ENCODE measurements around the gene CHCHD6.
"Not testable (repeated sequence)": the region's sequence is repeated elsewhere in the genome, so short reads cannot be mapped to it uniquely, and the experiment has no call there.

The CHCHD6 gene

DNA sequence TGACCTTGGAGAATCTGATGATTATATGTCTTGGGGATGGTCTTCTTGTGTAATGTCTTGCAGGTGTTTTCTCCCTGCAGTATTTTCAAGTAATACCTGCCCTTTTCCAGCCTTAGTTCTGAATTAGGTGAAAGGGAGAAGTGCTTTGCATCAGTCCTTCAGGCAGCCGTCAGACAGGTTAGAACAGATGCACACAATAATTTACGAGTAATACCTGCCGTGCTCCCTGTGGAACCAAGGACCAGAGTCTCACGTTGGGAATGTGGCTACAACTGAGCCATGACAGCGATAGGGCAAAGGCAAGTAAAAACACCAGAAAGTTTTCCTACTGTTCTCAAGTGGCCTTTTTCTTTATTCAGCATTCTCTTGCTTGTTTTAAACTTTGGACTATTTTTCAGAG is 69.1 kb downstream of the CHCHD6 start:
- FAIRE-seq = no peak

DNA sequence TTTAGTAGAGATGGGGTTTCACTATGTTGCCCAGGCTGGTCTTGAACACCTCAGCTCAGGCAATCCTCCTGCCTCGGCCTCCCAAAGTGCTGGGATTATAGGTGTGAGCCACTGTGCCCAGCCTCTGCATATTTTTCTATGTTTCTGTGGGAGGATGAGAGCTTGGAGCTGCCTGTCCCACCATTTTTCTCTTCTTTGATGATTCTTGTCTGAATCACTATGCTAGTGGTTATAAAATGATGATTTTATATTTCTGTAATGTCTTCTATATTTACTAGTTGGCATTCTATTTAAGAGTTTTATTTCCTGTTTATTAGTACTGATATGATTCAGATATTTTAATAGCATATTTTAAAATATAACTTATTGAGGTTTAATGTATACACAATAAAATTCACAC is 69.7 kb downstream of the CHCHD6 start:
- FAIRE-seq = no peak

DNA sequence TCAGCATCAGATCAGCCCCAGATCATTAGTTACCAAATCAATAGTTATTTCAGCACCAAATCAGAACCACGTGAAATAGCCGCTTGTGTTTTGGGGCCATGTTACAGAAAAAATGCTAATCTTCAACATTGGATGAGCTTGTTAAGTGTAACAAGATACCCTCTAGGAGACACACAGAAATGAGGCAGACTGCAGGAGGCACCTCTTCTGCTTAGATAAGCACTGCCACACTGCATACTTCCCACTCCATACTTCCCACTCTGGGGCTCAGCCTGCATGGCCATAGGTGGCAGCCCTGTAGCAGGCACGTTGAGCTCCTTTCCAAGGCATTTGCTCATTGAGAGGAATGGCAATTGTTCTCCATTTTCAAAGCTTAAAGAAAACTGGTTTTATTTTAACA is 73.3 kb downstream of the CHCHD6 start:
- no peak for FAIRE-seq

DNA sequence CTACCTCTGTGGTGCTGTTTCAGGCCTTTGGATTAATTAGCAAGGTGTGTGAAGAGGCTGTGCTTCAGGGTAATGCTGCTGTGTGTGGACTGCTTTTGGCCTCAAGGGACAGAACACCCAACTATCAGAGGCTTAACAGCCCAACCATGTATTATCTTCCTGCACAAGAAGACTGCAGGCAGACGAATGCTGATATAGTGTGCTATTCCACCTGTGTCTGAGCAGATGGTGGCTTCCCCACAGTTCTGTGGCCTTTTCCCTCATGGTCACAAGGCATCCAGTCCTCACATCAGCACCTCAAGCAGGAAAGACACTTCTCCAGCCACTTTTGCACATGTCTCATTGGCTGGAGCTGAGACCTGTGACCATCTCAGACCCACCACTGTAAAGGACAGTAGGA is 76.6 kb downstream of the CHCHD6 start:
- no peak for FAIRE-seq

DNA sequence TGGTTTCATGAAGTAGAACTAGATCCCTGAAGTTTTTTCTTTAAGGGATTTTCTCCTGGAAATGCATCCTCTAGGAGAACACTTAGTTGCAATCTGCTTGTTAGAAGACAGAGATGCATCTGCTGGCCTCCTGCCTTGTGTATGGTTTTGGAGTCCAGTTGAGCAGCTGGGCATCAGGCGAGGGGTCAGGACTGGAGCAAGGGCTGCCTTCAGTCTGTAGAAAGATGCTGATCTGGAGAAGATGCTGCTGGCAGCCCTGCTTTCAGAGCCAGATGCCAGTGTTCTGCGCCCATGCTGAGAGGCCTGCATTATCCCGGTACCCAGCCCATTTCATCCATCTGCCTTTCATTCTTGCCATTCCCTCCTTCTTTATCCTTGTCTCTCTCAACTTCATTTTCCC is 77.4 kb downstream of the CHCHD6 start:
- FAIRE-seq = no peak

DNA sequence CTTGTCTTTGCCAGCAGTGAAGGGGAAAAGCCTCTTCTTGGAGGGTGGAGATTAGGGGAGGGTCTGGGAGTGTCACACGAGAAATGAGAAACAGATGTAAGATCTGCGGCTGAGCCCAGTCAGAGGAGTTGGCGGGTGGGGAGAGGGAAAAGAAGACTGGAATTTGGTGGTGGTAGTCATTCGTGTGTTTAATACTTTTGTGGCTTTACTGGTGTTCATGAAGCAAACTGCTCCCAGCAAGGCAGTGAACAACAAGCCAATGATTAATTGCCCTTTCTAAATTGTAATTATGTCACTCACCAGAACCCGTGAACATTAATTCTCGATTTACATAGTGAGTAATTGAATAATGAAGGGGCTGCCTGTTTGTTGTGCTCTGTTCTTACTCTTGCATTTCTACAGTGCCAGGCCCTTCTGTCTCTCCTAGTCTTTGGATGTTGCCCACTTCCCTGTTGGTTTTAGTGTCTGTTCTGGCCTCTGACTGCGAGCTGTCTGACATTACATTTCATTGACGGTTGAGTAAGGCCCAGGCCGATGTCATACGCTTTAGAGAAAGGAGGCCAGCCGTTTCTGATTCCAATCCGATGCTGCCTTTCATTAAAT is 78.0 kb downstream of the CHCHD6 start:
- FAIRE-seq = no peak

DNA sequence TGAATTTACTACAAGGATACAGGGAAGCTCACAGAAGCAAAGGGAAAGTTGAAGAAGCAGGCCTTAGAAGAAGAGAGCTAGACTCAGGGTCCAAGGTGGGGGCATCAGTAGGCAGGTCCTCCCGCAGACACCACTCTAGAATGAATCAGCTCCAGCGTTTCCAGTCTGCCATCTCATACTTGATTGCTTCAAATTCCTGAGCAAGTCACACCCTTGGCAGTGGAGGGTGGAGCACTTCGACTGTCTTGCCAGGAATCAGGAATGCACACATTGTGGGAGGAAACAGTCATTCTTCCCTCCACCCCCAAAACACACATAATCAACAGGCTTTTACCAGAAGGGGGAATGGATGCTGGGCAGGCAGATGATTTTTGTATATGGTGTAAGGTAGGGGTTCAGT is 78.5 kb downstream of the CHCHD6 start:
- no peak for FAIRE-seq

DNA sequence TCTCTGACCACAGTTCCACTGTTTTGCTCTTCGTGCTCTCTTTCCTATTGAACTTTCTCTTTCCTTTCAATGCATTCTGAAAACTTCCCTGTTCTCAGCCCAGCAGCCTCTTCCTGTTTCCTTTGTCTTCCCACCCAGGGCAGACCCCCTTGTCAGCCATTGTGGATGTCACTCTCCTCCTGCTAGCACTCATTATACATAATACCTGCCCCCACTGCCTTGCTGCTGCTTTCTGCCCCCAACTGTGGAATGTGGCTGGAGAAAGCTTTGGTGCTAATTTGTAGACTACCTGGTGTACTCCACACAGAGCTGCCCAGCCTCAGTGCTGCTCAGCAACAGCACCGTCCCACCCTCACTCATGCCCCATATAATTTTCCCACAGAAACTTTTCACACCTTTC is 80.2 kb downstream of the CHCHD6 start:
- FAIRE-seq = no peak

DNA sequence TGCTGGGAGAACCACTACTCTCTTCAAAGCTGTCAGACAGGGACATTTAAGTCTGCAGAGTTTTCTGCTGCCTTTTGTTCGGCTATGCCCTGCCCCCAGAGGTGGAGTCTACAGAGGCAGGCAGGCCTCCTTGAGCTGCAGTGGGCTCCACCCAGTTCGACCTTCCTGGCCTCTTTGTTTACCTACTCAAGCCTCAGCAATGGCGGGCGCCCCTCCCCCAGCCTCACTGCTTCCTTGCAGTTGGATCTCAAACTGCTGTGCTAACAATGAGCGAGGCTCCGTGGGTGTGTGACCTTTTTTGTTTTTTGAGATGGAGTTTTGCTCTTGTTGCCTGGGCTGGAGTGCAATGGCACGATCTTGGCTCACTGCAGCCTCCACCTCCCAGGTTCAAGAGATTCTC is 87.3 kb downstream of the CHCHD6 start:
- not testable (repeated sequence) for FAIRE-seq

DNA sequence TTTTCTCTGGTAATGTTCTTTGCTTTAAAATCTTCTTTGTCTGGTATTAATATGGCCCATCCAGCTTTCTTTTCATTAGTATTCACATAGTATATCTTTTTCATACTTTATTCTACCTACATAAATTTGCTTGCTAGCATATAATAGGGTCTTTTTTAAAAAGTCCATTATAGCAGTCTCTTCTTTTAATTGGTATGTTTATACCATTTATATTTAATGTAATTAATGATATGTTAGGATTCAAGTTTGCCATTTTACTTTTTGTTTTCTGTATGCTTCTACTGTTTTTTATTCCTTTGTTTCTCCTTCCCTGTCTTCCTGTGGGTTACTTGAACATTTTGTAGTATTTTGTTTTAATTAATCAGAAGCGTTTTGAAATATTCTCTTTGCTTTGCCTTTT is 89.0 kb downstream of the CHCHD6 start:
- peak; percentile 5 for FAIRE-seq

DNA sequence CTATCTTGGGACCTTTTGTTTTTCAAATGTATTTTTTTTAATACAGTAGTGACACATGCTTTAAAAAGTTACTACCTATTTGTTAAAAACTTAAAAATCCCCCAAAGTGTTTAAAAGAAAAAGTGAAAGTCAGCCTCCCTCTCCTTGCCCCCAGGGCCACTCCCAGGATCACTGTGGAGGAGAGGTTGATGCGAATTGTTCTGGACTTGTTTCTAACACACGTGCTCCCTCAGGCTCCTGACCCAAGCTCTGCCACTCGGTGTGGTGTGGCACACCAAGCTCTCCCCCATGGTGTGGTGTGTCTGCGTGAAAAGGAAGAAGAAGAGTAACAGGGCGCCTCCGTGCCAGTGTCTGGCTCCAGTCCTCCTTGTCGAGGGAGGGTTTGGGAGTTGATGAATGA is 93.5 kb downstream of the CHCHD6 start:
- no peak for FAIRE-seq

DNA sequence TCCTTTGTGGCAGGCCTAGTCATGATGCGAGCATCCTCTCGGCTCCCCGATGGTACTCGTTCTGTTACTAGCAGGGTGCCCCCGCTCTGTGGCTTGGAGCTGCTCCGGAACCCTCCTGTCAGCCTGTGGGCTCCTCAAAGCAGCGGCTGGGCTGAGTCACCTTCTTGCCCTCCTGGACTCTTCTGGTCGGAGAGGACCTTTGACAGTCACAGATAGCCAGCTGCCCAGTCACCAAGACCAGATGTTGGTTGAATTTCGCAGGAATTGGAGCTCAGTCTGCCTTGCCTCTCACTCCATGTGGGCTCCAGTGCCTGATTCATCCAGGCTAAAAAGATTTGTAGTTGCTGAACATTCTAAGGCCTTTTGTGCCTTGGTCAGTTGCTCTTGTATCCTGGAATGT is 94.5 kb downstream of the CHCHD6 start:
- FAIRE-seq = no peak

DNA sequence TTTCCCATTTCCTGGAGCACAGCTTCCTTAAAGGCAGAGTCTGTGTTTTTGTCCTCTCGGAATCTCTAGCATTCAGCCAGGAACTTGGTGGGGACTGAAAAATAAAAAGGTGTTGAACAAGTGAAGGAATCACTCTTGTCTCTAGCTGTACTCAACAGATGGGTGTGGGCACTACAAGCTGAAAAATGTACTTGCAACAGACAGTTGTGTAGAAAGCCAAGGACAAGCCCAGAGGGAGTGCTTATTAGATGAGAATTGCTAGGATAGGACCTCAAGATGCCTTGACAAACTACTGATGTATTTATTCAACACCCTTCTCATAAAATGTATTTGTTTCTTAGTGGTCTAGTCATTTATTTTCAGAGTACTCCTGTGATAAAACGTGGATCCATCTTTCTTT is 95.1 kb downstream of the CHCHD6 start:
- no peak for FAIRE-seq

DNA sequence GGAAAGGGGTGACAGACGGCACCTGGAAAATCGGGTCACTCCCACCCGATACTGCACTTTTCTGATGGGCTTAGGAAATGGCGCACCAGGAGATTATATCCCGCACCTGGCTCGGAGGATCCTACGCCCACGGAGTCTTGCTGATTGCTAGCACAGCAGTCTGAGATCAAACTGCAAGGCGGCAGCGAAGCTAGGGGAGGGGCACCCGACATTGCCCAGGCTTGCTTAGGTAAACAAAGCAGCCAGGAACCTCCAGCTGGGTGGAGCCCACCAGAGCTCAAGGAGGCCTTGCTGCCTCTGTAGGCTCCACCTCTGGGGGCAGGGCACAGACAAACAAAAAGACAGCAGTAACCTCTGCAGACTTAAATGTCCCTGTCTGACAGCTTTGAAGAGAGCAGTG is 97.3 kb downstream of the CHCHD6 start:
- not testable (repeated sequence) for FAIRE-seq

DNA sequence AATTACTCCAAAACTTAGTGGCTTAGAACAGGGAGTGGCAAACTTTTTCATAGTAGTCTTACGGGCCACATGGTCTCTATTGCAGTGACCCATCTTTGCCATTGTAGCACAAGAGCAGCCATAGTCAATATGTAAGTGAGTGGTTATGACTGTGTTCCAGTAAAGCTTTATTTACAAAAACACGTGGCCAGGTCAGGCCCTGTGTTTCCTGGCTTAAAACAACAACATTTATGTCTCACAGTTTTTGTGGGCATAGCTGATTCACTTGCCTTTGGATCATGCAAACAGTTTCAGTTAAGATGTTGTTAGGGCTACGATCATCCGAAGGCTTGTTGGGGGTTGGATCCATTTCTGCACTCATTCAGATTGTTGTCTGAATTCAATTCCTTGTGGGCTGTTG is 103.8 kb downstream of the CHCHD6 start:
- no peak for FAIRE-seq

DNA sequence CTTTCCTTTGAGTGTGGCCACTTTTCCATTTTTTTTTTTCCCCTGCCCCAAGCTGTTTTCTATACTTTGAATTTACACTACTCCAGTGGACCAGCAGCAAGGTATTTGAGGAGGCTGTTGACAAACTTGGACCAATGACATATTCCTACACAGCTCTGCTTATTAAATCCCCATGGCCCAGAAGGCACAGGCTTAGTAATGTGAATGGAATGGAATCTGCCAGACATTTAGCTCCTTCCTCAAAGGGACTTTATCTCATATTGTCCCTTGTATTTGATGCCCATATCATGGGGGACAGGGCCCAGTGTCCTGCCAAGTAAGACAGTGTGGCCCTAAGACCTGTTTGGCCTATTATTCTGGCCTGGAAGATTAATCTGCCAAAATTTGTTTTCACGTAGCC is 107.5 kb downstream of the CHCHD6 start:
- FAIRE-seq = no peak

DNA sequence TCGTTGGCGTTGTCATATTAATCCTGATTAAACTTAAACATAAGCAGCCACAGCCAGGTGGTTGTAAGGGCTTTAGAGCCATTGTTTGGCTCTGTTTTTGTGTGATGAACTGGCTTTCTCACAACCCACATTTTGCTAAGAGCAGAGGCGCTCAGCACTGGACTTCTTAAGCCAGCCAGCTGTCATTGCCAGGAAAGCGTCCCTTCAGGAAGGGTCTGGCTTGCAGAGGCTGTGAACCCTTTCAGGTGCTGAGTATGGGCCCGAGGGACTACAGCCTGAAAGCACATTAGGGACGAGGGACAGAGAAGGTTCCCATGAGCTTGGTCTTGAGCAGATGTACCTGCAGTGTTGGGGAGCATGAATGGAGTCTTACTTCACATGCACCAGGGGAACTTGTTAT is 112.3 kb downstream of the CHCHD6 start:
- FAIRE-seq = no peak

DNA sequence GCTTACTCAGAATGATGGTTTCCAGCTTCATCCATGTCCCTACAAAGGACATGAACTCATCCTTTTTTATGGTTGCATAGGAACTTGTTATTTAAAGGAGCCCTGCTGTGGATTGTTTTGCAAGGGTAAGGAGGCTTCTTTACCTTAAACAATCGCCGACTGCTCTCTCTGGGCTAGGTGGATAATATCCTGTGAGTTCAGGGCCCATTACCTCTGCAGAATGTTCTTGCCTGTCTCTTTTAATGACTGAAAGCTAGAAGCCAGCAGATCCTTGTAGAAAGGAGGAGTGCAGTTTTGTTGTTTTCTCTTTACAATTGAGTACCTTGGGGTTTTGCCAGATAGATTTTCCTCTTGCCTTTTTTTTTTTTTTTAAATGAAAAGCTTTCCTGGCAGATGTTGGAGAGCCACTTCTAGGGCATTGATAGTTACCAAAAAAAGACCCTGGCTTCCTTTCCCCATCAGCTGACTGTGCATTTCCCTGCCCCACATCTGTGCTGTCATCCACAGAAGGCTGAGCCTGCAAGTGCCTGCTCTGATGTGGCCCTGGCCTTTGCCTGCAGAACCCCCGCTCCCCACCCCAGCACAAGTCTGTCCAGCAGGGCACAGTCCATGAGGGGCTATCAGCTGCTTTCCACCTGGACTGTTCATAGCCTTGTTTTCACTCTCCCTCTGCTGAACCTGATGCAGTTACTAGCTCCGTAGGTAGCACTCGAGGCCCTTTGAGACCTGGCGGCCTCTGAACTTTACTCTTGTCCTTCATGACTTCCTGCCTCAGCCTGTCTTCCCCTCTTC is 113.1 kb downstream of the CHCHD6 start:
- peak; percentile 79 for FAIRE-seq

DNA sequence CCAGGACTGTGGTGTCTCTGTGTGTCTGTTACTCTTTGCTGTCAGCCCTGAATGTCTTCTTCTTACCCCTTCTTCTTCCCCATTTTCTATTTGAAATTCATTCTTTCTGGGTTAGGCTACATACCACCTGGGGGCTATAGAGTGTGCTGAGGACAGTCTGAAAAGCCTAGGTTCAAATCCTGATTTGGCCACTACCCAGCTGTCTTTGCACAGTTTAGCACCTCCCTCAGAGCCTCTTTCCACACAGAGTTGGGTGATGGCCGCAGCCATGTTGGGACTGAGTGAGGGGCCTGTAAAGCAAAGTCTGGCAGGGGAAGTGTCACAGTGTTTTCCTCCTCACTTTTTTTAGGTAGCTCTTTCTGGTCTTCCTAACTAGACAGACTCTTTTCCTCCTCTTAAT is 113.7 kb downstream of the CHCHD6 start:
- no peak for FAIRE-seq

DNA sequence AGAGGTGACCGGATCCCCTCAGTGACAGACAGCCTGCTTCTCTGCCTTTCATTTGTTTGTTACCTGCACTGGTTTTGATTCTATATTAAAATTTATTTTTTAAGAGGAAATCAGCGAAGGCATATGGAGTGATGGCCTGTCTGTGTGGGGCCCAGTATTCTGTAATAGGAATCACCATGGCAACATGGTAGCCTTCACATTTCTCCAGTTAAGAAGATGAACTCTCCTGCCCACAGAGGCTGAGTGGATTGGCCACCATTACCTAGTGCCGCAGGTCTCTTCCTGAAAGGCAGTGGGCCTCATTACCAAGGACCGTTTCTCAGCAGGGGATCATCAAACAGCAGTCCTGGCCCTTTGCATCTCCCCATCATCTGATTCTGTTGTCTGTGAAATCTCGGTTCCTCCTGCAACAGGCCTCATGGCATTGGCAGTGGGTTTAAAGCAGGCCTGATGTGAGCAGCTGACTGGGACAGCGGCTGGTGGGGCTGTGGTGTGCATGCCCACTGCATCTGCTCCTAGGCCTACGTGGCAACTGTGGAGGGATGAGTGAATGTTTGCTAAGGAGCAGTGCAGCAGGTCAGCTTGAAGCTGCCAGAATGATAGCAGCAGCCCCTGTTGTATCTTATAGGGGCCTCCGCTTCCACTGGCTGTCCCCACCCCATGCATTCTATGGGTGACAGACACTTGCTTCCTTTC is 114.5 kb downstream of the CHCHD6 start:
- no peak for FAIRE-seq

DNA sequence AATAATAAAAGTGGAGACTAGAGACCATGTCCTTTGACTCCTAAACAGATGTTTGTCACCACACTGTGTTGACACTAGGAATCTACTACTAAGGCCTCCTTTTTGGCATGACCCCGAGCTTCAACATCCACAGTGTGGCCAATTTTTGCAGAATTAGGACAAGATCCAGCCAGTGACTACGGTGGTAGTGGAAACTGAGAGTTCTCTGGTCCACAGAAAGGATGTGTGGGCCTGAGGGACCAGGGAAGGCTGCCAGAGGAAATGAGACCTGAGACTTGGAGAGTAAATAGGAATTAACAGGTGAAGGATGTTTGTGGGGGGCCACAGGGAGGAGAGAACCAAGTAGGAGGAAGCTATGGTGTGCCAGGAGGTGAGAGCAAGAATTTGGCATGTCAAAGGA is 122.7 kb downstream of the CHCHD6 start:
- FAIRE-seq = no peak

DNA sequence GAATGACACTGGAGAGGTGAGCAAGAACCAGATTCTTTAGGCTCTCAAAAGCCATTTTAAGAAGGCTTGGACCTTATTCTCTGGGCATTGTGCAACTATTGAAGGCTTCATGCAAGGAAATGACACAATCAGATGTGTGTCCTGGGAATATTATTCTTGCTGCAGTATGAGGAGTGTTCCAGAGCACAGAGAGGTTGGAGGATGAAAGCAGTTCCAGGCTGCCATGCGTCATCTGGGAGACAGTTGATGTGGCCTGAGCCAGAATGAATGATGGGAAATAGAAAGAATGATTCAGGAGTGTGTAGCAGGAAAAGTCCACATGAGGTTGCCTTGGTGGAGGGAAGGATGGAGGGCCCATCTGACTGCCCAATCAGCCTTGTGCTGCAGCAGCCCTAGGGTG is 123.1 kb downstream of the CHCHD6 start:
- FAIRE-seq = no peak

DNA sequence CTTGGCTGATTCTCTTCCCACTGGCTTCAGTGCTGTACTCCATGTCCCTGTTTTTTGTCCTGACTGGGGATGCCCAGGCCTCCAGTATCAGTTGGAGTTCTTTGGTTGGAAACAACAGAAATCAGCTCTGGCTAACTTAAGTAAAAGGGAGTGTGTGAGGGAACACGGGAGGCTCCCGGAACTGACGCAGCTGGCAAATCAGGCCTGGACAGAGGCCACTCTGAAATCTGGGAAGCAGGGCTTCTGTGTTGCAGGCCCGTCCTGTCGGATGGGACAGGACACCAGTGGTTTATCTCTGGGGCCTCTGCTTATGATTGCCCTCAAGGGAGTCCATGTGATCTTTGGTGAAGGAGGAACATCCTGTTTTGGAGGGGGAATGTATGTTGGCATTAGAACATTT is 124.3 kb downstream of the CHCHD6 start:
- no peak for FAIRE-seq

DNA sequence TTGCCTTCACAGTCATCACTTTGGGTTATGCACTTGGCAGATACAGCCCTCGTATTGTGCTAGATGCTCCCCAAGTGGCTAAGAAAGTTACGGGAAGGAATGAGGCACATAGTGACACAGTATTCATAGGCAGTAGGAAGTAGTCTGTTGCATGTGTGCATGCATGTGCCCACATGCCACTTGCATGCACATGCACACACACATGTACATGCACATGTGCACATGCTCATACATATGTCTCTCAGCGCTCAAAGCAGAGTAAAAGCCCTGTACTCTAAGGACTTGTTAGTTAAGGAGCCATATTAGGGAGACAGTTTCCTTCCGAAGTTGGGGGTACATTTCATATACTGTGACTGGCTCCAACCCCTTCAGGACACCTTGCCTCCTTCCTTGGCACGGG is 128.9 kb downstream of the CHCHD6 start:
- no peak for FAIRE-seq
